ENCODE data around the gene PNMT. TPM values are rescaled to one million over a fixed set of nuclear protein-coding genes. Genes with fewer than 3 reads are reported as not detected.

Gene PNMT
- total and polyA plus RNA-seq, 5 donors from 2014 or later, result 1.2 TPM; not detected in 4

GRCh38 chr17:39641883-39642282 lies 26.4 kb upstream of the PNMT start:
- Histone ChIP-seq H3K9me3 (ENCODE audit: control insufficient read depth in 2 of 2, low read length in 2 of 2) (no peaks in the 10 kb centered on the region), H3K36me3 (ENCODE audit: control insufficient read depth, insufficient read depth, low read length) (peaks cover 8% of the 10 kb centered on the region), H3K4me1 (ENCODE audit: control insufficient read depth, insufficient read depth, low read length, poor library complexity, severe bottlenecking) (peaks cover 42% of the 10 kb centered on the region), H3K27me3 (ENCODE audit: control insufficient read depth, insufficient read depth, low read length) (no peaks in the 10 kb centered on the region), H3K27ac (ENCODE audit: insufficient read depth, low read length, poor library complexity, severe bottlenecking) (no peak overlapping the region), H3K4me3 (ENCODE audit: low read depth, low read length) (no peak overlapping the region)
- Mint-ChIP-seq H3K9me3 (no peaks in the 10 kb centered on the region), H3K4me1 (peaks cover 6 to 81% (median 49%) of the 10 kb centered on the region in 4 donors), H3K4me3 (peak overlapping the region in 2 of 4 donors; percentile 22 to 59), H3K36me3 (peaks cover 6% of the 10 kb centered on the region), H3K27ac (peak overlapping the region in 1 of 3 donors; percentile 77), H3K27me3 (no peaks in the 10 kb centered on the region)
- no peak for DNase-seq
- ATAC-seq (ENCODE audit: low read depth in 2 of 2), result no peak

GRCh38 chr17:39642291-39643074 lies 25.8 kb upstream of the PNMT start:
- Mint-ChIP-seq H3K4me3 (no peak overlapping the region), H3K27me3 (no peaks in the 10 kb centered on the region), H3K27ac (peak overlapping the region in 2 of 3 donors; percentile 64 to 78), H3K4me1 (peaks cover 6 to 78% (median 48%) of the 10 kb centered on the region in 4 donors), H3K9me3 (no peaks in the 10 kb centered on the region), H3K36me3 (peaks cover 6% of the 10 kb centered on the region)
- DNase-seq (no peak), ATAC-seq (ENCODE audit: low read depth in 2 of 2) (no peak)
- no peaks in the 10 kb centered on the region for H3K27me3 ChIP-seq (ENCODE audit: control insufficient read depth, insufficient read depth, low read length)
- H3K27ac ChIP-seq (ENCODE audit: insufficient read depth, low read length, poor library complexity, severe bottlenecking), result no peak overlapping the region
- peaks cover 41% of the 10 kb centered on the region for H3K4me1 ChIP-seq (ENCODE audit: control insufficient read depth, insufficient read depth, low read length, poor library complexity, severe bottlenecking)
- H3K4me3 ChIP-seq (ENCODE audit: low read depth, low read length), result no peak overlapping the region
- no peaks in the 10 kb centered on the region for H3K9me3 ChIP-seq (ENCODE audit: control insufficient read depth in 2 of 2, low read length in 2 of 2)
- peaks cover 8% of the 10 kb centered on the region for H3K36me3 ChIP-seq (ENCODE audit: control insufficient read depth, insufficient read depth, low read length)

GRCh38 chr17:39643271-39643670 lies 25.0 kb upstream of the PNMT start:
- H3K4me1 ChIP-seq (ENCODE audit: control insufficient read depth, insufficient read depth, low read length, poor library complexity, severe bottlenecking), result peaks cover 33% of the 10 kb centered on the region
- no peaks in the 10 kb centered on the region for H3K27me3 ChIP-seq (ENCODE audit: control insufficient read depth, insufficient read depth, low read length)
- peak overlapping the region in 1 of 4 donors; percentile 13 for H3K4me3 Mint-ChIP-seq
- peaks cover 8% of the 10 kb centered on the region for H3K36me3 ChIP-seq (ENCODE audit: control insufficient read depth, insufficient read depth, low read length)
- ATAC-seq (ENCODE audit: low read depth in 2 of 2) (no peak), DNase-seq (no peak)
- peaks cover 6% of the 10 kb centered on the region for H3K36me3 Mint-ChIP-seq
- no peaks in the 10 kb centered on the region for H3K27me3 Mint-ChIP-seq
- H3K9me3 ChIP-seq (ENCODE audit: control insufficient read depth in 2 of 2, low read length in 2 of 2), result no peaks in the 10 kb centered on the region
- H3K9me3 Mint-ChIP-seq, result no peaks in the 10 kb centered on the region
- peak overlapping the region in 2 of 3 donors; percentile 64 to 78 for H3K27ac Mint-ChIP-seq
- H3K4me3 ChIP-seq (ENCODE audit: low read depth, low read length), result no peak overlapping the region
- peaks cover 0 to 73% (median 41%) of the 10 kb centered on the region in 4 donors for H3K4me1 Mint-ChIP-seq
- H3K27ac ChIP-seq (ENCODE audit: insufficient read depth, low read length, poor library complexity, severe bottlenecking), result no peak overlapping the region

GRCh38 chr17:39647256-39647655 lies 21.0 kb upstream of the PNMT start:
- Mint-ChIP-seq H3K4me3 (no peak overlapping the region), H3K4me1 (peaks cover 0 to 64% (median 32%) of the 10 kb centered on the region in 4 donors), H3K27ac (no peak overlapping the region), H3K36me3 (peaks cover 15% of the 10 kb centered on the region), H3K27me3 (no peaks in the 10 kb centered on the region), H3K9me3 (no peaks in the 10 kb centered on the region)
- Histone ChIP-seq H3K36me3 (ENCODE audit: control insufficient read depth, insufficient read depth, low read length) (peaks cover 6% of the 10 kb centered on the region), H3K9me3 (ENCODE audit: control insufficient read depth in 2 of 2, low read length in 2 of 2) (no peaks in the 10 kb centered on the region), H3K27me3 (ENCODE audit: control insufficient read depth, insufficient read depth, low read length) (no peaks in the 10 kb centered on the region), H3K27ac (ENCODE audit: insufficient read depth, low read length, poor library complexity, severe bottlenecking) (no peak overlapping the region), H3K4me1 (ENCODE audit: control insufficient read depth, insufficient read depth, low read length, poor library complexity, severe bottlenecking) (no peaks in the 10 kb centered on the region), H3K4me3 (ENCODE audit: low read depth, low read length) (no peak overlapping the region)
- ATAC-seq (ENCODE audit: low read depth in 2 of 2), result no peak
- DNase-seq, result no peak

- peak overlapping the region in 1 of 3 donors; percentile 34 for H3K27ac Mint-ChIP-seq
- H3K4me3 Mint-ChIP-seq, result peak overlapping the region in 1 of 4 donors; percentile 35
- H3K4me1 Mint-ChIP-seq, result peaks cover 0 to 56% (median 31%) of the 10 kb centered on the region in 4 donors
- H3K27me3 Mint-ChIP-seq, result no peaks in the 10 kb centered on the region
- ATAC-seq (ENCODE audit: low read depth in 2 of 2) (no peak), DNase-seq (no peak)
- H3K9me3 Mint-ChIP-seq, result no peaks in the 10 kb centered on the region
- Histone ChIP-seq H3K27ac (ENCODE audit: insufficient read depth, low read length, poor library complexity, severe bottlenecking) (no peak overlapping the region), H3K9me3 (ENCODE audit: control insufficient read depth in 2 of 2, low read length in 2 of 2) (no peaks in the 10 kb centered on the region), H3K4me1 (ENCODE audit: control insufficient read depth, insufficient read depth, low read length, poor library complexity, severe bottlenecking) (peaks cover 3% of the 10 kb centered on the region), H3K27me3 (ENCODE audit: control insufficient read depth, insufficient read depth, low read length) (no peaks in the 10 kb centered on the region), H3K36me3 (ENCODE audit: control insufficient read depth, insufficient read depth, low read length) (peaks cover 5% of the 10 kb centered on the region), H3K4me3 (ENCODE audit: low read depth, low read length) (no peak overlapping the region)
- H3K36me3 Mint-ChIP-seq, result peaks cover 12% of the 10 kb centered on the region
Measured at GRCh38 chr17:39648616-39649366, 19.5 kb upstream of the PNMT start.

GRCh38 chr17:39650121-39650579 lies 18.1 kb upstream of the PNMT start:
- DNase-seq (no peak), ATAC-seq (ENCODE audit: low read depth in 2 of 2) (no peak)
- Histone ChIP-seq H3K36me3 (ENCODE audit: control insufficient read depth, insufficient read depth, low read length) (peaks cover 3% of the 10 kb centered on the region), H3K27ac (ENCODE audit: insufficient read depth, low read length, poor library complexity, severe bottlenecking) (no peak overlapping the region), H3K27me3 (ENCODE audit: control insufficient read depth, insufficient read depth, low read length) (no peaks in the 10 kb centered on the region), H3K4me1 (ENCODE audit: control insufficient read depth, insufficient read depth, low read length, poor library complexity, severe bottlenecking) (peaks cover 4% of the 10 kb centered on the region), H3K4me3 (ENCODE audit: low read depth, low read length) (no peak overlapping the region), H3K9me3 (ENCODE audit: control insufficient read depth in 2 of 2, low read length in 2 of 2) (no peaks in the 10 kb centered on the region)
- Mint-ChIP-seq H3K27ac (peak overlapping the region; percentile 63 to 78 (median 77)), H3K4me1 (peaks cover 0 to 57% (median 32%) of the 10 kb centered on the region in 4 donors), H3K36me3 (peaks cover 19% of the 10 kb centered on the region), H3K9me3 (no peaks in the 10 kb centered on the region), H3K4me3 (no peak overlapping the region), H3K27me3 (no peaks in the 10 kb centered on the region)

GRCh38 chr17:39651923-39652586 lies 16.2 kb upstream of the PNMT start:
- DNase-seq (no peak), ATAC-seq (ENCODE audit: low read depth in 2 of 2) (no peak)
- Histone ChIP-seq H3K4me1 (ENCODE audit: control insufficient read depth, insufficient read depth, low read length, poor library complexity, severe bottlenecking) (peaks cover 4% of the 10 kb centered on the region), H3K27me3 (ENCODE audit: control insufficient read depth, insufficient read depth, low read length) (no peaks in the 10 kb centered on the region), H3K27ac (ENCODE audit: insufficient read depth, low read length, poor library complexity, severe bottlenecking) (no peak overlapping the region), H3K9me3 (ENCODE audit: control insufficient read depth in 2 of 2, low read length in 2 of 2) (no peaks in the 10 kb centered on the region), H3K4me3 (ENCODE audit: low read depth, low read length) (no peak overlapping the region), H3K36me3 (ENCODE audit: control insufficient read depth, insufficient read depth, low read length) (peaks cover 9% of the 10 kb centered on the region)
- Mint-ChIP-seq H3K4me1 (peaks cover 4 to 56% (median 35%) of the 10 kb centered on the region in 4 donors), H3K4me3 (no peak overlapping the region), H3K27me3 (no peaks in the 10 kb centered on the region), H3K27ac (peak overlapping the region; percentile 39 to 68 (median 64)), H3K36me3 (peaks cover 25% of the 10 kb centered on the region), H3K9me3 (no peaks in the 10 kb centered on the region)
